Measurements from ENCODE around the gene NRXN2. TPM values are rescaled to one million over a fixed set of nuclear protein-coding genes. Genes with fewer than 3 reads are reported as not detected.

The NRXN2 gene
- total RNA-seq, 2 experiments from 2014 or later, result 0.07 to 0.22 TPM

GRCh38 chr11:64769283-64769682 lies 46.3 kb upstream of the NRXN2 start:
- H3K4me1 Mint-ChIP-seq (ENCODE audit: low read depth), result peaks cover 89% of the 10 kb centered on the region
- POLR2A ChIA-PET, result interaction anchor here (1.3 to 24.1 kb wide), 4 partner anchors 7 to 25 kb away, joined by 3 to 331 read pairs (median 158); partner anchors contain the start of genes PYGM, RASGRP2 and SF1
- no peak for TF ChIP-seq CTCF (IDR thresholded peaks at IDR 0.05)
- DNase-seq, result no peak
- H3K9me3 Mint-ChIP-seq, result no peaks in the 10 kb centered on the region
- H3K27me3 Mint-ChIP-seq, result no peaks in the 10 kb centered on the region
- H3K4me3 Mint-ChIP-seq, result no peak overlapping the region
- peaks cover 90% of the 10 kb centered on the region for H3K36me3 Mint-ChIP-seq (ENCODE audit: low read depth)
- no peak for ATAC-seq
- intact Hi-C loops (cut with micrococcal nuclease), result no loop called here
- H3K27ac Mint-ChIP-seq, result peak overlapping the region; percentile 86
- CTCF ChIA-PET, result interaction anchor here (2.0 to 2.6 kb wide), 2 partner anchors 25 to 81 kb away, joined by 5 to 18 read pairs; partner anchors contain the start of gene RASGRP2

GRCh38 chr11:64768300-64768694 lies 45.3 kb upstream of the NRXN2 start:
- intact Hi-C loops (cut with micrococcal nuclease), result no loop called here
- TF ChIP-seq CTCF (IDR thresholded peaks at IDR 0.05), result no peak
- Mint-ChIP-seq H3K9me3 (no peaks in the 10 kb centered on the region), H3K4me3 (no peak overlapping the region), H3K27ac (peak overlapping the region; percentile 86), H3K4me1 (ENCODE audit: low read depth) (peaks cover 91% of the 10 kb centered on the region), H3K27me3 (no peaks in the 10 kb centered on the region), H3K36me3 (ENCODE audit: low read depth) (peaks cover 91% of the 10 kb centered on the region)
- no peak for ATAC-seq
- CTCF ChIA-PET, result interaction anchor here (0.5 to 2.6 kb wide), 12 partner anchors 8 to 197 kb away, joined by 3 to 18 read pairs (median 4); partner anchors contain the start of genes PYGM and RASGRP2
- DNase-seq, result no peak
- POLR2A ChIA-PET, result interaction anchor here (0.6 to 24.1 kb wide), 6 partner anchors 5 to 85 kb away, joined by 3 to 331 read pairs (median 156); partner anchors contain the start of genes PYGM, RASGRP2 and SF1

- TF ChIP-seq CTCF (IDR thresholded peaks at IDR 0.05), result peak; percentile 94
- intact Hi-C loops (cut with micrococcal nuclease), result no loop called here
- H3K4me1 Mint-ChIP-seq (ENCODE audit: low read depth), result peaks cover 91% of the 10 kb centered on the region
- H3K36me3 Mint-ChIP-seq (ENCODE audit: low read depth), result peaks cover 89% of the 10 kb centered on the region
- ChIA-PET CTCF (interaction anchor here (0.5 to 2.6 kb wide), 12 partner anchors 8 to 198 kb away, joined by 3 to 18 read pairs (median 4); partner anchors contain the start of genes PYGM and RASGRP2), POLR2A (interaction anchor here (0.6 to 24.1 kb wide), 6 partner anchors 5 to 86 kb away, joined by 3 to 331 read pairs (median 156); partner anchors contain the start of genes PYGM, RASGRP2 and SF1)
- H3K27me3 Mint-ChIP-seq, result no peaks in the 10 kb centered on the region
- ATAC-seq (peak; percentile 48), DNase-seq (peak; percentile 95)
- no peak overlapping the region for H3K4me3 Mint-ChIP-seq
- H3K9me3 Mint-ChIP-seq, result no peaks in the 10 kb centered on the region
- H3K27ac Mint-ChIP-seq, result peak overlapping the region; percentile 86
These were observed 44.6 kb upstream of the NRXN2 start for GRCh38 chr11:64767344-64768299.

GRCh38 chr11:64766881-64767280 lies 43.9 kb upstream of the NRXN2 start:
- no peak for ATAC-seq
- ChIA-PET CTCF (interaction anchor here (1.6 to 5.0 kb wide), 6 partner anchors 9 to 34 kb away, joined by 4 to 45 read pairs (median 17); partner anchors contain the start of gene RASGRP2), POLR2A (interaction anchor here (0.6 to 24.1 kb wide), 5 partner anchors 4 to 95 kb away, joined by 3 to 331 read pairs (median 308); partner anchors contain the start of genes PYGM, RASGRP2 and SF1)
- Mint-ChIP-seq H3K36me3 (ENCODE audit: low read depth) (peaks cover 88% of the 10 kb centered on the region), H3K4me3 (no peak overlapping the region), H3K9me3 (no peaks in the 10 kb centered on the region), H3K27ac (peak overlapping the region; percentile 86), H3K4me1 (ENCODE audit: low read depth) (peaks cover 91% of the 10 kb centered on the region), H3K27me3 (no peaks in the 10 kb centered on the region)
- intact Hi-C loops (cut with micrococcal nuclease), result no loop called here
- TF ChIP-seq CTCF (IDR thresholded peaks at IDR 0.05), result no peak
- DNase-seq, result no peak
